ENCODE measurements around the gene MYO18B. TPM values are rescaled to one million over a fixed set of nuclear protein-coding genes. Genes with fewer than 3 reads are reported as not detected.

The MYO18B gene
- total RNA-seq, 1 donor from 2014 or later = not detected

DNA sequence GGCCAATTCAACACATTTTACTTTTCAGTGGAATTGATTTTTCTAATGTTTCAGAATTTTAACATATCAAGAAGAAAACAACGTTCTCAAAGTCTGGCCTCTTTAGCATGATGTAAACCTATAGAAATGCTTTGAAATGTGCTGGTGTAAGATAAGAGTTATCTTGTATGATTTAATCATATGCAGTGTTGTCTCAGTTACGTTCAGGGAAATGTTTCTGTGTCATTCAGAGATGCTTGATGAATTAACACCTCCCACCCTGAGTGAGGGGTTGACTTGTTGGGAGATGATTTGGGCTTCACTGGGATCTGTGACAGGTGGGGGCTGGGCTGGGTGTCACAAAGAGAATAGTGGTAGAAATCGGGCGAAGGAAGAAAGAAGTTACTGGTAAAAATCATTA, 15.7 kb upstream of the MYO18B start:
- no peak overlapping the region for H3K4me3 ChIP-seq
- intact Hi-C loops (cut with DNase I) = no loop called here
- TF ChIP-seq, protein P1, sequence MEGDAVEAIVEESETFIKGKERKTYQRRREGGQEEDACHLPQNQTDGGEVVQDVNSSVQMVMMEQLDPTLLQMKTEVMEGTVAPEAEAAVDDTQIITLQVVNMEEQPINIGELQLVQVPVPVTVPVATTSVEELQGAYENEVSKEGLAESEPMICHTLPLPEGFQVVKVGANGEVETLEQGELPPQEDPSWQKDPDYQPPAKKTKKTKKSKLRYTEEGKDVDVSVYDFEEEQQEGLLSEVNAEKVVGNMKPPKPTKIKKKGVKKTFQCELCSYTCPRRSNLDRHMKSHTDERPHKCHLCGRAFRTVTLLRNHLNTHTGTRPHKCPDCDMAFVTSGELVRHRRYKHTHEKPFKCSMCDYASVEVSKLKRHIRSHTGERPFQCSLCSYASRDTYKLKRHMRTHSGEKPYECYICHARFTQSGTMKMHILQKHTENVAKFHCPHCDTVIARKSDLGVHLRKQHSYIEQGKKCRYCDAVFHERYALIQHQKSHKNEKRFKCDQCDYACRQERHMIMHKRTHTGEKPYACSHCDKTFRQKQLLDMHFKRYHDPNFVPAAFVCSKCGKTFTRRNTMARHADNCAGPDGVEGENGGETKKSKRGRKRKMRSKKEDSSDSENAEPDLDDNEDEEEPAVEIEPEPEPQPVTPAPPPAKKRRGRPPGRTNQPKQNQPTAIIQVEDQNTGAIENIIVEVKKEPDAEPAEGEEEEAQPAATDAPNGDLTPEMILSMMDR (IDR thresholded peaks at IDR 0.05) = no peak
- ATAC-seq = no peak
- DNase-seq = no peak
- H3K4me1 ChIP-seq = no peaks in the 10 kb centered on the region
- no peaks in the 10 kb centered on the region for H3K9me3 ChIP-seq
- H3K27me3 ChIP-seq (ENCODE audit: low read depth) = no peaks in the 10 kb centered on the region
- no peak overlapping the region for H3K27ac ChIP-seq
- peaks cover 18% of the 10 kb centered on the region for H3K36me3 ChIP-seq

DNA sequence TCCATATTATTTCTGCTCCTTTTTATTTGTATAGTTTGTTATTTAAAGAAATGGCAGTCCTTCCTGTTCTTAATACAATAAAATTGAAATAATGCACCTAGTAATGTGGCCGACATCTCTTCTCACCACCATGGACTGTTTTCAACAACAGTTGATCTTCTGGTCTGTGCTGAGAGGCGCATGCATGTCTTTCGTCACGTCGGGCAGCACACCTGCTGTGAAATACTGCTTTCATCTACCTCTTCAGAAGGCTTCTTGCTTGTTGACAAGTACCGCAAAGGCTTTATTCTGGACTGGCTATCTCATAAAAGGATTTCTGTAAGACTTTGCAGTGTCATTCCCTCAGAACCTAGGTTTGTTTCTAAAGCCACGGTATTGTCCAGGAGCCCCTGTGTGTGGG, 13.9 kb upstream of the MYO18B start:
- no peak overlapping the region for H3K27ac ChIP-seq
- H3K27me3 ChIP-seq (ENCODE audit: low read depth) = no peaks in the 10 kb centered on the region
- no peak overlapping the region for H3K4me3 ChIP-seq
- DNase-seq (no peak), ATAC-seq (no peak)
- TF ChIP-seq, protein P1 (IDR thresholded peaks at IDR 0.05) = no peak
- peaks cover 2% of the 10 kb centered on the region for H3K36me3 ChIP-seq
- intact Hi-C loops (cut with DNase I) = no loop called here
- H3K9me3 ChIP-seq = no peaks in the 10 kb centered on the region
- no peaks in the 10 kb centered on the region for H3K4me1 ChIP-seq

- Histone ChIP-seq H3K9me3 (no peaks in the 10 kb centered on the region), H3K27me3 (ENCODE audit: low read depth) (no peaks in the 10 kb centered on the region), H3K4me1 (no peaks in the 10 kb centered on the region), H3K4me3 (no peak overlapping the region), H3K36me3 (no peaks in the 10 kb centered on the region), H3K27ac (no peak overlapping the region)
- TF ChIP-seq, protein P1 (IDR thresholded peaks at IDR 0.05) = no peak
- intact Hi-C loops (cut with DNase I) = no loop called here
- DNase-seq (no peak), ATAC-seq (no peak)
These were observed 12.7 kb upstream of the MYO18B start for GRCh38 chr22:25729016-25729995.

- Histone ChIP-seq H3K36me3 (no peaks in the 10 kb centered on the region), H3K4me1 (no peaks in the 10 kb centered on the region), H3K4me3 (no peak overlapping the region), H3K27ac (no peak overlapping the region), H3K27me3 (ENCODE audit: low read depth) (no peaks in the 10 kb centered on the region), H3K9me3 (no peaks in the 10 kb centered on the region)
- DNase-seq (no peak), ATAC-seq (no peak)
- intact Hi-C loops (cut with DNase I) = no loop called here
- TF ChIP-seq, protein P1 (IDR thresholded peaks at IDR 0.05) = no peak
These were observed 6.3 kb upstream of the MYO18B start for GRCh38 chr22:25735650-25736049.

GRCh38 chr22:25736378-25737011, 5.5 kb upstream of the MYO18B start:
- no peak overlapping the region for H3K4me3 ChIP-seq
- TF ChIP-seq, protein P1 (IDR thresholded peaks at IDR 0.05) = no peak
- no peaks in the 10 kb centered on the region for H3K4me1 ChIP-seq
- DNase-seq = no peak
- H3K36me3 ChIP-seq = no peaks in the 10 kb centered on the region
- ATAC-seq = no peak
- intact Hi-C loops (cut with DNase I) = no loop called here
- peaks cover 2% of the 10 kb centered on the region for H3K27me3 ChIP-seq (ENCODE audit: low read depth)
- no peak overlapping the region for H3K27ac ChIP-seq
- H3K9me3 ChIP-seq = no peaks in the 10 kb centered on the region

All from lower lobe of right lung (tissue), 2 donors.